PC-3 (cell line): ENCODE measurements around the gene ANTXR2.

Experiments used
- EZH2phosphoT487 ChIP-seq: fragments of 300-600 bp; sonication (generic); IDR thresholded peaks from 2 replicates; pipeline ENCODE4 v1.6.1; 2018; ENCODE audit warnings: mild to moderate bottlenecking, antibody characterized with exemption, low read length, borderline replicate concordance
- TF ChIP-seq, protein P1 (sequence below): fragments of 300-600 bp; sonication (generic); conservative IDR thresholded peaks from 2 replicates; pipeline ENCODE4 v1.5.1; 2017; ENCODE audit warnings: antibody characterized with exemption, low read depth, mild to moderate bottlenecking, low read length

DNA sequence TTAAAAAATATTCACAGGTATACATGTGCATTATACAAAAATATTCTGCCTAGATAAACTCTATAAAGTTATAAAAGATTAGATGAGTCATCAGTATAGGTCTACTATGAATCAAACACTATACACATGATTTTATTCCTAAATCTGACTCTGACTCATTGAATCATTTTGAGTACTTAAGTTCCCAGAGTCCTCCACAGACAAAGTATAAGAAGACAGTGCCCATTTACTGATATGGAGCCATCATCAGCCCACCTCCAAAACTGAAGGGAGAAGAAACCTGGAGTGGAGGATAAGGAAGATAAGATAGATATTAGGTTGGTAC lies 28.7 kb upstream of the ANTXR2 start:
- TF ChIP-seq, protein P1, sequence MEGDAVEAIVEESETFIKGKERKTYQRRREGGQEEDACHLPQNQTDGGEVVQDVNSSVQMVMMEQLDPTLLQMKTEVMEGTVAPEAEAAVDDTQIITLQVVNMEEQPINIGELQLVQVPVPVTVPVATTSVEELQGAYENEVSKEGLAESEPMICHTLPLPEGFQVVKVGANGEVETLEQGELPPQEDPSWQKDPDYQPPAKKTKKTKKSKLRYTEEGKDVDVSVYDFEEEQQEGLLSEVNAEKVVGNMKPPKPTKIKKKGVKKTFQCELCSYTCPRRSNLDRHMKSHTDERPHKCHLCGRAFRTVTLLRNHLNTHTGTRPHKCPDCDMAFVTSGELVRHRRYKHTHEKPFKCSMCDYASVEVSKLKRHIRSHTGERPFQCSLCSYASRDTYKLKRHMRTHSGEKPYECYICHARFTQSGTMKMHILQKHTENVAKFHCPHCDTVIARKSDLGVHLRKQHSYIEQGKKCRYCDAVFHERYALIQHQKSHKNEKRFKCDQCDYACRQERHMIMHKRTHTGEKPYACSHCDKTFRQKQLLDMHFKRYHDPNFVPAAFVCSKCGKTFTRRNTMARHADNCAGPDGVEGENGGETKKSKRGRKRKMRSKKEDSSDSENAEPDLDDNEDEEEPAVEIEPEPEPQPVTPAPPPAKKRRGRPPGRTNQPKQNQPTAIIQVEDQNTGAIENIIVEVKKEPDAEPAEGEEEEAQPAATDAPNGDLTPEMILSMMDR, result no peak
- no peak for TF ChIP-seq EZH2phosphoT487
